GM10248 (cell line): ENCODE measurements around the gene CKAP4.

Experiments used
- CTCF ChIA-PET: fragments of 300-600 bp; sonication (Branson Sonifier 250); formaldehyde crosslinking; extraction: SDS; loops from one replicate; lab custom pipeline; 2021; ENCODE audit warnings: antibody characterized with exemption; lab: Yijun Ruan, JAX
- POLR2A ChIA-PET: fragments of 350-650 bp; sonication (Branson Sonifier 250); formaldehyde crosslinking; extraction: SDS; loops from one replicate; lab custom pipeline; 2020; ENCODE audit warnings: antibody characterized with exemption; lab: Yijun Ruan, JAX
- DNase-seq: peaks from one replicate; pipeline ENCODE4 v3.0.0; 2012; ENCODE audit errors: extremely low spot score
- CTCF ChIP-seq: IDR thresholded peaks from 2 replicates; pipeline ENCODE4 v1.5.1; 2012; ENCODE audit warnings: mild to moderate bottlenecking, low read depth; ENCODE audit errors: extremely low read depth, missing control alignments, control extremely low read depth

CKAP4 gene

GRCh38 chr12:106238146-106238545 lies 9.7 kb downstream of the CKAP4 start:
- DNase-seq: no peak
- CTCF ChIA-PET: interaction anchor here (1.0 to 3.8 kb wide), 3 partner anchors 9 to 14 kb away, joined by 3 to 16 read pairs (median 4); no protein-coding TSS in a partner anchor
- POLR2A ChIA-PET: no interaction called here
- no peak for TF ChIP-seq CTCF

GRCh38 chr12:106235770-106236169 lies 12.1 kb downstream of the CKAP4 start:
- no peak for TF ChIP-seq CTCF
- ChIA-PET POLR2A (no interaction called here), CTCF (interaction anchor here (1.3 to 1.9 kb wide), 3 partner anchors 9 to 24 kb away, joined by 3 to 11 read pairs (median 5); no protein-coding TSS in a partner anchor)
- no peak for DNase-seq

GRCh38 chr12:106234449-106234848 lies 13.4 kb downstream of the CKAP4 start:
- POLR2A ChIA-PET: no interaction called here

GRCh38 chr12:106233011-106233410 lies 14.8 kb downstream of the CKAP4 start:
- CTCF ChIA-PET: interaction anchor here (2.9 to 3.3 kb wide), 2 partner anchors 10 to 49 kb away, joined by 12 to 18 read pairs; no protein-coding TSS in a partner anchor
- POLR2A ChIA-PET: no interaction called here
- TF ChIP-seq CTCF: no peak
- no peak for DNase-seq

More at GRCh38 chr12:106234449-106234848, 13.4 kb downstream of the CKAP4 start:
- DNase-seq: no peak
- no peak for TF ChIP-seq CTCF
- CTCF ChIA-PET: interaction anchor here (1.3 to 2.9 kb wide), 3 partner anchors 8 to 11 kb away, joined by 5 to 12 read pairs (median 11); no protein-coding TSS in a partner anchor

DNA sequence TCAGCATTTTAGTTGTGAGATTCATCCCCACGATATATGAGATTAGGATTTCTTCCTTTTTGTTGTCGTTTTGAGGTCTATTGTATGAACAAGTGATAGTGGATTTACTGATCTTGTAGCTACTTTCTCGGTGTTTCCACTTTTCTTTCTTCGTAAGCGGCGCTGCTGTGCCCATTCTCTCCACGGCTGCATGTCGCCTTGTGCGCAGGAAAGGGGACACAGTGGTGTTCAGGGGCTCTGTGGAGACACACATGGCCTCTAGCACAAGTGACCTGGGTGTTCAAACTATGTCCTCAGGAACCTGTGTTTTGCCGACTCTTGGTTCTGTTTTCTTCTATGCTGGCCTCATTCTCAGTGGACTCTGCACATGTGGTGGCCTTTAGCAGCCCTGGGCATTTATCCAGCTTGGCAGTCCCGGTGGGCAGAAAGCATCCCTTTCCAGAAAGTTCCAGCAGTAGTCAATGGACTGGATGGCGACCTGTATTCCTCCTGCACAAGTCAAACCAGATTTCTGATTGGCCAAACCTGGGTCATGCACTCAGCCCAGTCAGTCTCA lies 18.7 kb downstream of the CKAP4 start:
- CTCF ChIA-PET: interaction anchor here (1.0 to 4.1 kb wide), 3 partner anchors 8 to 53 kb away, joined by 3 to 42 read pairs (median 36); no protein-coding TSS in a partner anchor

GRCh38 chr12:106228320-106228710 lies 19.5 kb downstream of the CKAP4 start:
- TF ChIP-seq CTCF: no peak
- ChIA-PET POLR2A (no interaction called here), CTCF (interaction anchor here (1.5 to 5.3 kb wide), 9 partner anchors 10 to 807 kb away, joined by 3 to 42 read pairs (median 16); no protein-coding TSS in a partner anchor)
- no peak for DNase-seq

More for the DNA sequence above, 18.7 kb downstream of the CKAP4 start:
- no peak for TF ChIP-seq CTCF
- DNase-seq: no peak
- POLR2A ChIA-PET: no interaction called here
